Measurements from ENCODE around the gene ZNF566.

The ZNF566 gene

GRCh38 chr19:36449059-36449670 is 40.2 kb downstream of the ZNF566 start:
- TF ChIP-seq CTCF (conservative IDR thresholded peaks at IDR 0.05) (no peak), ZFX (IDR thresholded peaks at IDR 0.05) (no peak)
- no peak overlapping the region for H3K27ac ChIP-seq

DNA sequence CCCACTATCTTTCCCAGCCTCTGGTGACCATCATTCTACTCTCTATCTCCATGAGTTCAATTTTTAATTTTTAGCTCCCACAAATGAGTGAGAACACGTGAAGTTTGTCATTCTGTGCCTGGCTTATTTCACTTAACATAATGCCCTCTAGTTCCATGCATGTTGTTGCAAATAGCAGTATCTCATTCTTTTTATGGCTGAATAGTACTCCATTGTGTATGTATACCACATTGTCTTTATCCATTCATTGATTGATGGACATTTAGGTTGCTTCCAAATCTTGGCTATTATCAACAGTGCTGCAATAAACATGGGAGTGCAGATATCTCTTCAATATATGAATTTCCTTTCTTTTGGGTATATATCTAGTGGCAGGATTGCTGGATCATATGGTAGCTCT is 48.0 kb downstream of the ZNF566 start:
- no peak overlapping the region for H3K27ac ChIP-seq
- TF ChIP-seq ZFX (IDR thresholded peaks at IDR 0.05) (no peak), CTCF (conservative IDR thresholded peaks at IDR 0.05) (no peak)

DNA sequence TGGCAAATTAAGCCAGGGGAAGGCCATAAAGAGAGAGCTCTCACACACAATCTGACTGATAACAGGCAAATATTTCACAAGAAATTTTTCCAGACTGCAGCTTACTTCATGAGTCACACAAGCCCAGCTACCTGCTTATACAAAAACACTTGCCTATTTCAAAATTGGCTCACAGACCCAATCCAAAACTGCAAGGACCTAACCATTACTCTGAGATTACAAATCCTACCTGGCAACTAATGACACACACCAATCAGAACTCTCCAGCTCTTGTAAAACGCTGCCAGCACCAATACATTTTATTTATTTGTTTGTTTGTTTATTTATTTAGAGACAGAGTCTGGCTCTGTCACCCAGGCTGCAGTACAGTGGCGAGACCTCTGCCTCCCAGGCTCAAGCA is 52.8 kb downstream of the ZNF566 start:
- H3K27ac ChIP-seq = no peak overlapping the region
- TF ChIP-seq CTCF (conservative IDR thresholded peaks at IDR 0.05) = no peak
- TF ChIP-seq ZFX (IDR thresholded peaks at IDR 0.05) = no peak

DNA sequence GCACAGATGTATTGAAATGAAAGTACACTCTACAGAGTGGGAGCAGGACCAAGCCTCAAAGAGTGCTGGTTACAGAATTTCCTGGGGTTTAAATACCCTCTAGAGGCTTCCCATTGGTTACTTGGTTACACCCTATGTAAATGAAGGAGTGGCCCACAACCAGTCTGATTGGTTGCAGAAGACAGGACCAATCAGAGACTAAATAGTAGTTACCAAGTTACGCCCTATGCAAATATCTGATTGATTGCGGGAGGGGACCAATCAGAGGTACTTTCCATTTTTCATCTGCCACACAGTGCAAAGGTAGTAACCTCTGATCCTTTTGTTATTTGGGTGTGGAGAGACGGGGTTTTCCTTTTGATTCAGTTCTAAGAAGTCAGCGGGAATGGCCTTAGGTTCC is 65.4 kb downstream of the ZNF566 start:
- TF ChIP-seq CTCF (conservative IDR thresholded peaks at IDR 0.05) = no peak
- no peak for TF ChIP-seq ZFX (IDR thresholded peaks at IDR 0.05)

DNA sequence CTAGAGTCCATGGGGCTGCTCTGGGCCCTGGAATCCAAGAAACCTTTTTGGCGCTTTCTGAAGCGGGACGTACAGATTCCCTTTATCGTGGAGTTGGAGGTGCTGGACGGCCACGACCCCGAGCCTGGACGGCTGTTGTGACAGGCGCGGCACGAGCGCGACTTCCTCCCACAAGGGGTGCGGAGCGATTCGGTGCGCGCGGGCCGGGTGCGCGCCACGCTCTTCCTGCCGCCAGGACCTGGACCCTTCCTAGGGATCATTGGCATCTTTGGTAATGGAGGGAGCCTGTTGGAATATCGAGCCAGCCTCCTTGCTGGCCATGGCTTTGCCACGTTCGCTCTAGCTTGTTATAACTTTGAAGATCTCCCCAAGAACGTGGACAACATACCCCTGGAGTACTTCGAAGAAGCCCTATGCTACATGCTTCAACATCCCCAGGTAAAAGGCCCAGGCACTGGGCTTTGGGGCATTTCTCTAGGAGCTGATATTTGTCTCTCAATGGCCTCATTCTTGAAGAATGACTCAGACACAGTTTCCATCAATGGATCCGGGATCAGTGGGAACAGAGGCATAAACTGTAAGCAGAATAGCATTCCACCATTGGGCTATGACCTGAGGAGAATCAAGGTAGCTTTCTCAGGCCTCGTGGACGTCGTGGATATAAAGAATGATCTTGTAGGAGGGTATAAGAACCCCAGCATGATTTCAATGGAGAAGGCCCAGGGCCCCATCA is 67.4 kb downstream of the ZNF566 start:
- TF ChIP-seq ZFX (IDR thresholded peaks at IDR 0.05) (no peak), CTCF (conservative IDR thresholded peaks at IDR 0.05) (no peak)
- H3K27ac ChIP-seq = no peak overlapping the region

More for the DNA sequence above, 65.4 kb downstream of the ZNF566 start:
- no peak overlapping the region for H3K27ac ChIP-seq

- no peak overlapping the region for H3K27ac ChIP-seq
- TF ChIP-seq CTCF (conservative IDR thresholded peaks at IDR 0.05) = no peak
- no peak for TF ChIP-seq ZFX (IDR thresholded peaks at IDR 0.05)
These were observed 68.2 kb downstream of the ZNF566 start for GRCh38 chr19:36420961-36421748.
